ENCODE results near the gene MGA.
A peak's percentile ranks its signal among the peaks of the same experiment; 100 is the strongest.

MGA gene

DNA sequence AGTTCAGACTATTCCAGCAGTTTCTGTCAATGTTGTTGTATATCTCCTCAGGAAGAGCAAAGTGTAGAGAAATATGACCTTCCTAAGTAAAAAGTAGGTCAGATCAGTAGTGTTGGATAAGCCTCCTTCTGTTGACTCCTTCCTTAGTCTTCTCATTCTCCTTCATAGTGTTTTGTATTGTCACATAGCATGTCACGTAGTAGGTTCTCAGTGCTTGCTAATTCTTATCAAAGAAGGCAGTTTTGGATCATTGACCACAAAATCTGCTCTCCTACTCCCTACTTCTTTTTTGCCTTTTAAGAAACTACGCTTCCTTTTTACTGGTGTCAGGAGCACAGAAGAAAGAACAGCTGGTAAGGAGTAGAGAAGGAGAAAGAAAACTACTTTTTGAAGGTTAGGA, 1.0 kb upstream of the MGA start:
- no peak for DNase-seq

DNA sequence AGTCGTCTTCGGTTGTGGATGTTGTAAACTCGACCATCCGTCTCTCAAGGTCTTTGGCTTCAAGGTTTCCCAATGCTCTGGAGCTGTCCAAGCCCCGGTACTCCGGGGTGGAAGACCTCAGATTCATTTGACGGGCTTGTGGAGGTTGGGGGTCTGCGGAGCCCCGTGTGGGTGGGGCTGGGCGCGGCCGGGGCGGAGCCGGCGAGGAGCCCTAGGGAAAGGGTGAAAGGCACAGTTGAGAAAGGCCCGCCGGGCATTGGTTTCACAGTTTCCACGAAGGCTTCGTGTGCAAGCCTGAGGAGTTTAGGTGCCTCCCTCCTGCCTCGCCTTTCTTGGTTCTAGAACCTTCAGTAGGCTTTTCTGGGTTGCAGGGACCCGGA, 360 bp upstream of the MGA start:
- no peak for DNase-seq

DNA sequence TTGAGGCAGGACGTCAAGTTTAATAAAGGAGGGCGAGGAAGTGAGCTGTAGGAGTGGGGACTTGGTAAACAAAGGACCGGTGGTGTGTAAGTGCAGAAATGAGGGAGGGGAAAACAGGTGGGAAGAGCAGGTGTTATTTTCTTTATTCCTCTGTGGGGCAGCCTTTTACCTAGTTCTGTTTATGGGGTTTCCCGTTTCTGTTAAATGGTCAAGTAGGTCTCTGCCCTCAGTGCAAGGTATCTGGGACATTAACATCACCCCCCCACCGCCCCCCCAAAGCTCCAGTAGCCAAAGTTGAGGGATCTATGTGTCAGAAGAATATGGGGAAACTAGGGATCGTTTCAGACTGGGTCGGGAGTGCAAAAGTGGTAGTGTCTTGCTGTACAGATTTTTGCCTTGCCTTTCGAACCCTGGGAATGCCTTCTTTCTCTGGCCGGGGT, 893 bp downstream of the MGA start:
- no peak for DNase-seq

DNA sequence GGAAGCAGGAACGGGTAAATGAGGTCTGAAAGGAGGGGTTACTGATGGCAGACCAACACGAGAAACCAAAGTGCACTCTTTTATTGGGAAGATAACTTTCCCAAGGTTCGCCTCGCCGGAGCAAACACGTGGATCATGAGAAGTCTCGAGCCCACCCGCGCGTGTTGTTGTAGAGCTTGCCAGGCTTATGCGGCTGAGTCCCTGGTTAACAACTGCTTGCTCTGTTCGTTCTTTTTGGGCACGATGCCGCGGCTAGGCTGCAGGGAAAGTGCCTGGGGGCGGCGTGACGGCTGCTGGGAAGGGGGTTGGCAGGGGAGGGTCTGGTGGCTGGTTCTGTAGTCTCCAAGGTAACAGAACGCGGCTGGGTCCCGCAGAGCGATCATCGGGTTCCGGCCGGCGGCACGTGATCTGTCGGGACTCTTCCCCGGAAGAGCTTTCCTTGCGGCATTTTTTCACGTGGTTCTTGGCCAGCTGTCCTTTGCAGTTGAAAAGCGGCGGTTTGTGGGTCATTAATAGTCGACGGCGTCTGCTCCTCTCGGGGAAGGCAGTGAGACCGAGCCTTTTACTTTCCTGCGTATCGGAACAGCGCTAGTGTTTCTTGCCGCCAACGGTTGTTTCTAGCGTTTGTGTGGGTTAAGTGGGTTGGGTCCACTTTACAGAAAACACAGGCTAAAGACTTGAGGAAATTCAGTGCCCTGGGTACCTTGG, 1.5 kb downstream of the MGA start:
- peak; percentile 54 for DNase-seq

DNA sequence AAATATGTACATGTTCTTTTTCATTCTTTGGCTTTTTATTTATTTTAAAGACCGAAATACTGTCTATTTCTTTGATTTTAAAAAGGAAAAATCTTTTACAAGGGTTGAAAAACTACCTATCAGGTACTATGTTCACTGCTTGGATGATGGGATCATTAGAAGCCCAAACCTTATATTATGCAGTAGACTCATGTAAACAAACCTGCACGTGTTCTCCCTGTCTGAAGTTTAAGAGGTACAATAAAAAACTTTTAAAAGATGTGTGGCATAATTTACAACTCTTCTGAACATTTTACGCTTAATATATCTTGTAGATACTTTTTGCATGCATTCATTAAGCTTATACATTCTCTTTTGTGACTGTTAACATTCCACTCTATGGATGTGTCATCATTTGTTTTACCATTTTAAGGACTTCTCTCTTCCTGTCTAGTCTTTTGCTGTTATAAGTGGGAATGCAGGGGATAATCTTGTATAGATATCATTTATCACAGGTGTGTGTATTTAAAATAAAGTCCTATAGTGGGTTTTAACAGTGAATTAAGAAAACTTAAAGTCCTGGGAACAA, 6.2 kb downstream of the MGA start:
- DNase-seq, result no peak

DNA sequence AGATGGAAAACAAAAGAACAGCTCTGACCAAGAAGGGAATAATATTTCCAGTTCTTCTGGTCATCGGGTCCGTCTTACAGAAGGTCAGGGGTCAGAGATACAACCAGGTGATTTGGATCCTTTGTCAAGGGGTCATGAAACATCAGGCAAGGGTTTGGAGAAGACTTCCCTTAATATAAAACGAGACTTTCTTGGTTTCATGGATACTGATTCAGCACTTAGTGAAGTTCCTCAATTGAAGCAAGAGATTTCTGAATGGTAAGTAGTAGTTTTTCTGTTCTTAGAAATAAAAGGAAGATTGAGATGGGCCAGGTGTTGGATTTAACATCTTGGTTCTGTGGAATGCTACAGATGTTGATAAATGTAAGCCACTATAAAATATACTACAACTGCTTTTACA, 9.5 kb downstream of the MGA start:
- no peak for DNase-seq

DNA sequence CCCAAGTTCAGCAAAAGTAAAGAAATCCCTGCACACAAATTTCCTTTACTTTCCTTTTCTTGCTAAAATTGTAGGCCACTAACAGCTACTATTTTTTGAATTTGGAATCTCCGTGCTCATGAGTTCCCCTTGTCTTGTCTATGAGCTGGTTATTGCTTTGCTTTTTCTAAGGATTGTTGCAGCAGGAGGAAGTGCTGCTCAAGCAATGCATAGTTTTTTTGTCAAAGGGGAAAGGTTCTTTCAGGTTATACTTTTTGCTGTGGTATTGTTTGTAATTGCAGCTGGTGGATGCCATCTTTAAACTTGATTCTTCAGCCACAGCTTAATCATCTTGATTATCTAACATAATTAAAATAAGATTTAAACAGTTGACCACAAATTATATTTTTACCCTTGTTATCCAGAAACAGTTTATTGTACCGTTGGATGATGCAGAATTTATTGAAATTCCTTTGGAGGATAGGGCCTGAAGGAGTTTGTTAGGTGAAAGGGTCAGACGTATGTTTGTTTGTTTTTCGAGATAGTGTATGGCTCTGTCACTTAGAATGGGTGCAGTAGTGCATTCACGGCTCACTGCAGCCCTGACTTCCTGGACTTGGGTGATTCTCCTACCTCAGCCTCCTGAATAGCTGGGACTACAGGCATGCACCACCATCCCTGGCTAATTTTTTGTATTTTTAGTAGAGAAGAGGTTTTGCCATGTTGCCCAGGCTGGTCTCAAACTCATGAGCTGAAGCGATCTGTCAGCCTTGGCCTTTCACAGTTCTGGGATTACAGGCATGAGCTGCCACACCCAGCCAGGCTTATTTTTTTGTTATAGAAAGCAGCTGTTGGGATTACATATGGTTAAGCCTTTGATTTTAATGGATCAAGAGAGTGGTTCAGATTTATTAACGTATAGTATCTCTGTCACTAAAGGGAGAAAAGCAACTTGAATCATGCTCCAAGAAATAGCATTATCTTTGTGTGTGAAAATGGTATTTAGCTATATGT, 11.7 kb downstream of the MGA start:
- no peak for DNase-seq

DNA sequence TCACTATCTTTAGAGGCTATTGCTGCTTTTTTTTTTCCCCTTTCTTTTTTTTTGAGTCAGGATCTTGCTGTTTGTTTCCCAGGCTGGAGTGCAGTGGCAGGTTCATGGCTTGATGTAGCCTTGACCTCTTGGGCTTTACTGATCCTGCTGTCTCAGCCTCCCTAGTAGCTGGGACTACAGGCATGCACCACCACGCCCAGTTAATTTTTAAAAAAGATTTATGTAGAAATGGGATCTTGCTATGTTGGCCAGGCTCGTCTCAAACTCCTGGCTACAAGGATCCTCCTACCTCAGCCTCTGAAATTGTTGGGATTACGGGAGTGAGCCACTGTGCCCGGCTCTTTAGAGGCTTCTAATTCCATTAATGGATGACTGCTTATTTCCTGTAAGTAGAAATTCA, 15.1 kb downstream of the MGA start:
- DNase-seq, result no peak

DNA sequence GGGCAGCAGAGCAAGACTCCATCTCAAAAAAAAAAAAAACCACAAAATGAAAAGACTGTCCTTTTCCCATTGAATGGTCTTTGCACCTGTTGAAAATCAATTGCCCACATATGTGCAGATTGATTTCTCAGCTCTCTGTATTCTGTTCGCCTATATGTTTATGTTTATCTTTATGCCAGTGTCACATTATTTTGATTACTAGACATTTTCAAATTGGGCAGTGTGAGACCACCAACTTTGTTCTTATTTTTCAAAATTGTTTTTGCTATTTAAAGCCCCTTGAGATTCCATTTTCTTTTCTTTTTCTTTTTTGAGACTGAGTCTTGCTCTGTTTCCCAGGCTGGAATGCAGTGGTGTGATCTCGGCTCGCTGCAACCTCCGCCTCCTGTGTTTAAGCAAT, 18.5 kb downstream of the MGA start:
- no peak for DNase-seq

DNA sequence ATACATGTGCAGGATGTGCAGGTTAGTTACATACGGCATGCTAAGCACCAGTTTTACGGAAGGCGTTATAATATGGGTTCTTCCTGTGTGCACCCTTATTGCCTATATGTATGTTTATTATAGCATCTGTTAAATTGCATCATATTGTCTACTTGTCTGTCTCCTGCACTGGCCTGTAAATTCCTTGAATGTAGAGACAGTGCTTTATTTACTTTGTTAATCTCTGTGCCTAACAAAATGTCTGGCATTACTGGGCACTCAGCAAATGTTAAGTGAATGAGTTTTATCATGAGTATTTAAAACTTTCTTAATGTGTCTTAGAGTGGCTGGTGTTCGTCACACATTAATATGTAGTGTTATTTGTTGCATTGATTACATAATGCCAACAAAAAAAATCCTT, 23.8 kb downstream of the MGA start:
- DNase-seq, result no peak

DNA sequence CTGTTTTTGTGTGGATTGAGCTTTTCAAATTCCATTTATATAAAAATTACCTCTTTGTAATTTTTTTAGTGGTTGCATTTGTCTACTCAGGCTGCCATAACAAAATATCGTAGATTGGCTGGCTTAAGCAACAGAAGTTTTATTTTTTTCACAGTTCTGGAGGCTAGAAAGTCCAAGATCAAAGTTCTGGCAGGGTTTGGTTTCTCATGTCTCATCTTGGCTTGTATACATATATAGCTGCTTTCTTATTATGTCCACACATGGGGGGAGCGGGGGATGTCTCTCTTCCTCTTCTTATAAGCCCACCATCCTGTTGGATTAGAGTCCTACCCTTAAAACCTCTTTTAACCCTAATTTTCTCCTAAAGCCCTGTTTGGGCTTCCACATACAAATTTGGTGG, 28.5 kb downstream of the MGA start:
- no peak for DNase-seq

DNA sequence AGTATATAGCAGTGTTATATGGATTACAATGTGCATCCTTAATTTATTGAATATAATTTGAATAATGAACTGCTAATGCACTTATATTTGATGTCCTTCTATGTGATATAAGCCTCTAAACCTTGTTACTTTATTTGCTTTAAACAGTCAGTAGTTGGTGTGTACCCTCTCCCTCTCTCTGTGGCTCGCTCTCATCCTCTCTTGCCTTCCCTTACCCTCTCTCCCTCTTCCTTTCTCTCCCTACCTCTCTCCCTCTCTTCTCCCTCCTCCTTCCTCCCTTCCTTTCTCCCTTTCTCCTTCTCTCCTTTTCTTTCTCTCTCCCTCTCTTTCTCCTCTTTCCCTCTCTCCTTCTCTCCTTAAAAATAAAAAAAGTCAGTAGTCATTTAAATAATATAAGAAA, 28.9 kb downstream of the MGA start:
- no peak for DNase-seq

DNA sequence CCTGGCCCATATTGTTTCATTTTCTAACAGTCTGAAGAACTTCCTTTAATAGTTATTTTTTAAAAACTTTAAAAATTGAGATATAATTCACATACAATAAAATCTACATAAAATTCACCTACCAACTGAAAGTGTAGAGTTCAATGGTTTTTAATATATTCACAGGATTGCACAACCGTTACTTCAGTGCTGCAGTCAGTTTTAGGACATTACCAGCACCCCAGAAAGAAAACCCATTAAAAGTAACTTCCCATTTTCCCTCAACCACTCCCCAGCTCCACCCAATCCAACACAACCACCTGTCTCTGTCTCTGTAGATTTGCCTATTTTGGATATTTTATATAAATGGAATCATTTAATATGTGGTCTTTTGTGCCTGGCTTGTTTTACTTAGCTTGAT, 29.6 kb downstream of the MGA start:
- no peak for DNase-seq

DNA sequence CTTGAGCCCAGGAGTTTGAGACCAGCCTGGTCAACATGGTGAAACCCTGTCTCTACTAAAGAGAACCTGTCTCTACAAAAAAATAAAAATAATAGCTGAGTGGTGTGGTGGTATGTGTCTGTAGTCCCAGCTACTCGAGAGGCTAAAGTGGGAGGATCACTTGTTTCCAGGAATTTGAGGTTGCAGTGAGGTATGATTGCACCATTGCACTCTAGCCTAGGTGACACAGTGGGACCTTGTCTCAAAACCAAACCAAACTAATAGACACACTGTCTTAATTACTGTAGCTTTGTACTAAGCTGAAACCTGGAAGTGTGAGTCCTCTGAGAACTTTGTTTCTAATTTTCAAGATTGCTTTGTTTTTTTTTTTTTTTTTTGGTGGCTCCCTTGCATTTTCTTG, 30.4 kb downstream of the MGA start:
- no peak for DNase-seq

DNA sequence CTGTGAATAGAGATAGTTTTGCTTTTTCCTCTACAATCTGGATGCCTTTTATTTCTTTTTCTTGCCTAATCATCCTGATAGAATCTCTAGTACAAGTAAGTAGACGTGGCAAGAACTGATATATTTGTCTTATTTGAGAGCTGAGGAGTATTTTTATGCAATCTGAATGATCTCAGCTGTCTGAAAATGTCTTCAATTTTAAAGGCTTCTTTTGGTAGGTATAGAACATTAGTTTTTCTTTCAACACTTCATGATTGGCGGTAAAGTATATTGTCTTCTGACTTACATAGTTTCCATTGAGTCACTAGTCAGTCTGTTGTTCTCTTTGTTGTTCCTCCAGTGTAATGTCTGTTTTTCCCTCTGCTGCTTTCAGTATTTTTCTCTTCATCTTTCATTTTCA, 31.3 kb downstream of the MGA start:
- no peak for DNase-seq

DNA sequence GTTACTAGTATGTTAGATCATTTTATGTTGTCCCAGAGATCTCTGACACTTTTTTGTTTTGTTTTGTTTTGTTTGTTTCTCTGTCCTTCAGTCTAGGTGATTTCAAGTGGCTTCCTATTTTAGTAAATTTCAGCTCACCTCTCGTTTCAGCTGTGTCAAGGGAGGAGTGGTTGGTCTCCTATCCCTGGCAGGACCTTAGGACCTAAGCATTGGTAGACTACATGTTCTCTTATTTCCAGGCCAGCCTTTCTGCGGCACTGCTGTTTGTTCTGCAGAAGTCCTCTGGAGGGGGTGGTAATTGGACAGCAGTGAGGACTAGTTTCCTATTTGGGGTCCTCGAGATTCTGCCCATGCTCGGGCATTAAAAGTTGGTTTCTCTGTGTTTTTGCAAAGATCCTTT, 31.8 kb downstream of the MGA start:
- DNase-seq, result no peak

DNA sequence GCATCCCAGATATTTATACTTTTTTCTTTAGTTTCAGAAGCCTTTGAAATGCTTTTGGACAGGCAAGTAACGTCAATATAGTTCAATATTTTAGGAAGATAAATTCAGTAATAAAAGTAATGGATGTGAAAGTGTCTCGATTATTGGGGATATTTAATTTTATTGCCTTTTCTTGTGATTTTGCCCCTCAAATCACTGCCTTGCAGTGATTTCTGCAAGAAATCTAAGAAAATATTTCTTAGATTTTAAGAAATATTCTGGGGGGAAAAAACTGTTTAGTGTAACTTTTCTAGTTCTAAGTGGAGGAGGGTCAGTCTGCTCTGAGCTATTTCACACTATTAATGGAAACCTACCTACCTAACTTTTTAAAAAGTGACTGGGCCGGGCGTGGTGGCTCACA, 33.6 kb downstream of the MGA start:
- DNase-seq, result no peak

DNA sequence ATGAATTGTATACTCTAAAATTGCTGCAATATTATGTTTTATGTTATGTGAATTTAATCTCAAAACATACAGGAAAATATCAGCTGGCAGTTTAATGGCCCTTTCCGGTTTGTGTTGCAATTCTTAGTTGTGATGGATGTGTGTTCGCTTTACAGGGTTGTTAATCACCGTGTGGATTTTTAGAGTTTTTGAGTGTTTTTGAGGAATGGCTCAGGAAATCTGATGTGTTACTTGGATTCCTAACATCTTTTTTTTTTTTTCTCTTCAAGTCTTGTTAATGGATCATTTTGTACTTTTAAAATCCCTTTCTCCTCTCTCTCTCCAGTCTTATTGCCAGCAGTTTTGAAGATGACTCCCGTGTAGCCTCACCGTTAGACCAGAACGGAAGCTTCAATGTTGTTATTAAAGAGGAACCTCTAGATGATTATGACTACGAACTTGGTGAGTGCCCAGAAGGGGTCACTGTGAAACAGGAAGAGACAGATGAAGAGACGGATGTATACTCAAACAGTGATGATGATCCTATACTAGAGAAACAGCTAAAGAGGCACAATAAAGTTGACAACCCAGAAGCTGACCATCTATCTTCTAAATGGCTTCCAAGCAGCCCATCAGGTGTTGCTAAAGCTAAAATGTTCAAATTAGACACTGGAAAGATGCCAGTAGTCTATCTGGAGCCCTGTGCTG, 35.7 kb downstream of the MGA start:
- no peak for DNase-seq

DNA sequence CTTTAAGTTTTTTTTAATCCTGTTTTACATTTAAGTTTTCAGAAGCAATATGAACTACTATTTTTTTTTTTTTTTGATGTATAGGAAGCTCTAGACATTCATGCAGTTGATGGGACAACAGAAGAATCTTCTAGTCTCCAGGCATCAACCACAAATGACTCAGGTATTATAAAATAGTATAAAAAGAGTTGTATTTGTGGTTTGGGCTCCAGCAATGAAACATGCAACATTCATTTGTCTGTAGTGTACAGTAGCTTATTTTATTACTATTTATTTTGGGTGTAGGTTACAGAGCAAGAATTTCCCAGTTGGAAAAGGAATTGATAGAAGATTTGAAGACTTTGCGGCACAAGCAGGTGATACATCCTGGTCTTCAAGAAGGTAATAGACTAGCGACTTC, 38.6 kb downstream of the MGA start:
- DNase-seq, result no peak

DNA sequence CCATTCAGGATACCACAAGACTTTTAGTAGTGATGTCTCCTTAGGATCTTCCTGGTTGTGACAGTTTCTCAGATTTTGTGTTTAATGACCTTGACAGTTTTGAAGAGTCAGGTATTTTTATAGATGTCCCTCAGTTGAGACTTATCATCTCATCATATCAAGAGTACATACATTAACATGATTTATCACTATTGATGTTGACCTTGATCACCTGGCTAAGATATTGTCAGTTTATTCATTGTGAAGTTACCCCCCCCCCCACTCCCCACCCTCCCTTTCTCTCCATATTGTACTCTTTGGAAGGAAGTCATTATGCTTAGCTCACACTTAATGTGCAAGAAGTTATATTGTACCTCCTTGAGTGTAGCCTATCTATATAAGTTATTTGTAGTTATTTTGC, 42.9 kb downstream of the MGA start:
- no peak for DNase-seq

DNA sequence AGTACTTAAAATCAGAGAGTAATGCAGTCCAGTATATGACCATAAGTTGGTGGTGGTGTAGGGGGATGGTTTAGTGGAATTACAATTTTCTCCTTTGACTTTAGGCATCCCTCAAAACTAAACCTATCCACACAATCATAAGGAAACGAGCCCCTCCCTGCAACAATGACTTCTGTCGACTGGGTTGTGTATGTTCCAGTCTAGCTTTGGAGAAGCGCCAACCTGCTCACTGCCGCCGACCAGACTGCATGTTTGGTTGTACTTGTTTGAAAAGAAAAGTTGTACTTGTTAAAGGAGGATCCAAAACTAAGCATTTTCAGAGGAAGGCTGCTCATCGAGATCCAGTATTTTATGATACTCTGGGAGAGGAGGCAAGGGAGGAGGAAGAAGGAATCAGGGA, 52.8 kb downstream of the MGA start:
- DNase-seq, result no peak

DNA sequence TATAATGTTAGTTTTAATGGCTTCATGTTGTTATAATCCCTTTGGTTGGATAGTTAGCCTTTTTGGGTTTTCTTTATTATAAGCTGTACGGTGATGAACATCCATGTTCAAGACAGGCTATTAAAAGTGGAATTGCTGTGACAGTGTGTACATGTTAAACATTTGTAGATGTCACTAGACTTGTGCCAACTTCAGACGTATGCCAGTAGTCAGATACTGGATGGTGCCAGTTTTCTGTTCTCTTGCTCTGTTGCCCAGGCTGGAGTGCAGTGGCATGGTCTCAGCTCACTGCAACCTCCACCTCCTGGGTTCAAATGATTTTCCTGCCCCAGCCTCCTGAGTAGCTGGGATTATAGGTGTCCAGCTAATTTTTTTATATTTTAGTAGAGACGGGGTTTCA, 54.1 kb downstream of the MGA start:
- DNase-seq, result no peak

DNA sequence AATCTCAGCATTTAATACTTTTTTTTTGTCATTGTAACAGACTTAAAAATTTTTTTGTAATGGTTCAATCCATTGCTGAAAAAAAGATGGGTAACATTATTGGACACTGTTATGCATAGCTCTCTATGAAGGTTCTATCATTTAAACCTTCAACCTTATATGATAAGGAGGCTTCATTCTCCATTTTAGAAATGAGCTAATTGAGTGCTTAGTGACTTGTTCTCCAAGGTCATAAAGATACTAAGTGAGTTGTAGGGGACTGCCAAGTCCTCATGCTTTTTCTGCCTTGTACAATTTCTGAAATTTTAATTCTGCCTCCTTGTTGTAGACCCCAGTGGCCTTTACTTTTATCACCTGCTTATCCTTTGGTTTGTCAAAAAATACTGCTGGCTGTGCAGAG, 56.7 kb downstream of the MGA start:
- DNase-seq, result no peak

DNA sequence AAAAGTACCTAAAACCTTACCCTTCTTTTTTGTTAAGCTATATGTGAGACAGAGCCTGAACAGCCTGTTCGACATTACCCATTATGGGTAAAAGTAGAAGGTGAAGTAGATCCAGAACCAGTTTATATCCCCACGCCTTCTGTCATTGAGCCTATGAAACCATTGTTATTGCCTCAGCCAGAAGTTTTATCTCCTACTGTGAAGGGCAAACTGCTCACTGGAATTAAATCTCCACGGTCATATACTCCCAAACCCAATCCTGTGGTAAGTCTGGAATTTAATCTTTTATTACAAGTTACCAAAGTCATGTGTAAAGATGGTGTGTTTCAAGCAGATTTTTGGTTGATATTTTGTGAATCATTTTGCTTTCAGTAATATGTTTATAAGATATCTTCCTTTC, 66.9 kb downstream of the MGA start:
- DNase-seq, result no peak

All from activated effector memory CD4-positive, alpha-beta T cell treated with Interleukin-2 at 50 U/mL for 16 hours (primary cell).